Measurements from ENCODE around the gene ARL14EPL. TPM values are rescaled to one million over a fixed set of nuclear protein-coding genes. Genes with fewer than 3 reads are reported as not detected.

The ARL14EPL gene
- under 1 TPM in 1 of 9 donors, not detected in 8; 0.11 TPM for total RNA-seq
- under 1 TPM in 1 of 3 donors, not detected in 2; 0.10 TPM for polyA plus RNA-seq
- long read RNA-seq, donor 1, result 0 reads
- long read RNA-seq, donor 2, result 0 reads
- long read RNA-seq, donor 3, result 0 reads
- long read RNA-seq, donor 4, partial matches to known transcripts, result 0 of 1 reads
- long read RNA-seq, donor 4, other reads (novel, unspliced or antisense), result 1 of 1 reads
- long read RNA-seq, donor 5, result 0 reads
- long read RNA-seq, donor 6, partial matches to known transcripts, result 0 of 5 reads
- long read RNA-seq, donor 6, other reads (novel, unspliced or antisense), result 5 of 5 reads
- long read RNA-seq, donor 7, result 0 reads
- long read RNA-seq, donor 8, result 0 reads
- long read RNA-seq, donor 9, result 0 reads
- long read RNA-seq, donor 10, result 0 reads

- Histone ChIP-seq H3K4me1 (replicated peaks in 1 of 2) (no peaks in the 10 kb centered on the region), H3K4me3 (no peak within 1 kb of the TSS), H3K9me3 (replicated peaks in 1 of 3) (no peaks in the 10 kb centered on the region), H3K27me3 (no peaks in the 10 kb centered on the region), H3K27ac (no peak within 1 kb of the TSS), H3K36me3 (replicated peaks in 1 of 2) (no peaks in the 10 kb centered on the region)
- DNase-seq, result peak; percentile 34 to 77 (median 62)
- 29 to 49% (median 41%) methylated on average over 9 of the region's 9 CpGs for WGBS, 4 donors
- TF ChIP-seq, protein P1, sequence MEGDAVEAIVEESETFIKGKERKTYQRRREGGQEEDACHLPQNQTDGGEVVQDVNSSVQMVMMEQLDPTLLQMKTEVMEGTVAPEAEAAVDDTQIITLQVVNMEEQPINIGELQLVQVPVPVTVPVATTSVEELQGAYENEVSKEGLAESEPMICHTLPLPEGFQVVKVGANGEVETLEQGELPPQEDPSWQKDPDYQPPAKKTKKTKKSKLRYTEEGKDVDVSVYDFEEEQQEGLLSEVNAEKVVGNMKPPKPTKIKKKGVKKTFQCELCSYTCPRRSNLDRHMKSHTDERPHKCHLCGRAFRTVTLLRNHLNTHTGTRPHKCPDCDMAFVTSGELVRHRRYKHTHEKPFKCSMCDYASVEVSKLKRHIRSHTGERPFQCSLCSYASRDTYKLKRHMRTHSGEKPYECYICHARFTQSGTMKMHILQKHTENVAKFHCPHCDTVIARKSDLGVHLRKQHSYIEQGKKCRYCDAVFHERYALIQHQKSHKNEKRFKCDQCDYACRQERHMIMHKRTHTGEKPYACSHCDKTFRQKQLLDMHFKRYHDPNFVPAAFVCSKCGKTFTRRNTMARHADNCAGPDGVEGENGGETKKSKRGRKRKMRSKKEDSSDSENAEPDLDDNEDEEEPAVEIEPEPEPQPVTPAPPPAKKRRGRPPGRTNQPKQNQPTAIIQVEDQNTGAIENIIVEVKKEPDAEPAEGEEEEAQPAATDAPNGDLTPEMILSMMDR (IDR thresholded peaks at IDR 0.05), result peak in 4 of 6 experiments; percentile 27 to 40 (median 34)
- no peak for TF ChIP-seq POLR2A (IDR thresholded peaks at IDR 0.05)
- intact Hi-C loops (cut with DNase I), result no loop called here
Measured at GRCh38 chr5:116032094-116032517, at the start of gene ARL14EPL. Gene ARL14EPL (plus strand): TSS chr5:116032472. CDS start chr5:116051466, 18,994 bp downstream.

DNA sequence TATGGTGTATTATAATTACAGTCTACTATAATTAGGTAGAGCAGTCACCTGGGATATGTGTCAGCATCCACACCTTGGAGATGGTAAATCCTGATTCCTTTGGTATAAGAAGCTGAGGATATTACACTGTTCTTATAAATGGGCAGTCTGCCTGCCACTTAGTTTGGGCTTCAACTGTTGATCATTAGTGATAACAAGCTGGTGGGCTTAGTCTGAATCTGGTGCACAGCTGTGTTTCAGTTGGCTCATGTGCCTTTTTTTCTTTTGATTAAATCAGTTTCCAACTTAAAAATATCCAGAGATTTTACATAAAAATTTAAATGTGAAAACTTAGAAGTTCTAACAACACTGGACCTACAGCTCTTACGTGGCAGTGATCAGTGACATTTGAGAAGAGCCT is 48.8 kb upstream of the ARL14EPL start:
- Histone ChIP-seq H3K27me3 (no peaks in the 10 kb centered on the region), H3K4me1 (replicated peaks in 1 of 2) (no peaks in the 10 kb centered on the region), H3K36me3 (replicated peaks in 1 of 2) (no peaks in the 10 kb centered on the region), H3K9me3 (replicated peaks in 1 of 3) (no peaks in the 10 kb centered on the region), H3K4me3 (no peak overlapping the region), H3K27ac (no peak overlapping the region)
- TF ChIP-seq POLR2A (IDR thresholded peaks at IDR 0.05), result no peak
- TF ChIP-seq, protein P1 (IDR thresholded peaks at IDR 0.05), result no peak
- 86 to 96% (median 95%) methylated on average over 1 of the region's 1 CpG for WGBS, 4 donors
- intact Hi-C loops (cut with DNase I), result no loop called here
- no peak for DNase-seq

DNA sequence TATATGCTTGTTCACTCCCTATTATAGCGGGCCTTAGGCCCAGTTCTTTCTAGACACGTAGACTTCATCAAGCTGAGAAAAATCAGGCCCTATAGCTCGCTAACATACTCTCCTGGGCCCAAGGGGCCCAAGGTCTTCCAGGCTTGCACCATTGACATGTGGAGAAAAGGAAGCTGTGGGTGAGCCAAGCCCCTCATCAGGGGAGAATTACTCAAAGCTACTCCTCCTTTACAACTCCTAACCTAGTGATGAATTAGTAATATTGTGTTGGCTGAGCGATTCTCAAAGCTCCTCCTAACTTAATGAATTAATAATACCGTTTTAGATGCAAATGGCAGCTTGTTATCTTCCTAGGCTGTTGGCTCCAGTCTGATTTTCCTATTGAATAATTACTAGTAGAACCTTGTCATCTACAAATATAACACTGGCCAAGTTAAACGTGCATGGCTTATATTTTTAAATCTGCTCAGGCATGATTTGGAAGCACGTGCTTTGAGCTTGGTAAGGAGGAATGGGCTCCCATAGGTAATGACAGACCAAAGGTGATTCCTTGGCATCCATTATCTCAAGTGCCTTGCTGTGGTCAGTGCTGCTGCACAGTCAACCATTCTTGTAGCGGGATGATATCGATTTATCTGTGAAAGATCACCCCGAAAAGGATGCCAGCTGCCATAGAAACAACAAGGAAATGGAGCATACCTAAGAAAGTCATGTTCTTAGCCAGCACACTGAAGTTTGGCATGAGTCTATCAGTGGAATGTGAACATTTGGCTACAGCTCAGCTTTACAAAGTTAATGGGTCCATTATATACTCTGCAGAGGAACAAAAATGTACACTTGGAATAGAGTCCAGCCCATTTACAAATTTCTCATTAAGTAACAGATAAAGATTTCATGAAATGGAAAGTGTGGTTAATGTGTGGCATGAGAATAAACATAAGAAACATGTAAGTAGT is 46.2 kb upstream of the ARL14EPL start:
- Histone ChIP-seq H3K4me1 (replicated peaks in 1 of 2) (no peaks in the 10 kb centered on the region), H3K27me3 (no peaks in the 10 kb centered on the region), H3K4me3 (no peak overlapping the region), H3K27ac (no peak overlapping the region), H3K9me3 (replicated peaks in 1 of 3) (no peaks in the 10 kb centered on the region), H3K36me3 (replicated peaks in 1 of 2) (no peaks in the 10 kb centered on the region)
- no peak for DNase-seq
- TF ChIP-seq POLR2A (IDR thresholded peaks at IDR 0.05), result no peak
- TF ChIP-seq, protein P1 (IDR thresholded peaks at IDR 0.05), result no peak
- intact Hi-C loops (cut with DNase I), result no loop called here
- WGBS, 4 donors, result 68 to 77% (median 72%) methylated on average over 10 of the region's 10 CpGs

DNA sequence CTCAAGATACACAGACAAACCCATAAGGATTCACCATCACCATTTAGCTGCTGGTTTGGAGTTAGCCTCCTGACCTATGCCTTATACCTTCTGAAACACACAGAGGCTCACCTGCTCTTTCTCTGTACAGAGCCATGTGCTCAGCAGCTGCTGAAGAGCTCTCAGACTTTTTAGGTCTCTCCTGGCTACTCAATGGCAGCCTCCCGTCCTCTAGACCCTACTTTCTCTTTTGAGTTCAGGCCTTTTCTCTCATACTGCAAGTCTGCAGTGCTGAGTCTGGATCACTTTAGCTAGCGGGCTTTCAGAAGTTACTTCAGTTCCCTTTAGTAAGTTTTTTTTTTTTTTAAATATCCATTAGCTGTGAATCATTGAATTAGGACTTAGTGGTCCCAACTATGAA is 44.3 kb upstream of the ARL14EPL start:
- WGBS, 4 donors, result 88 to 97% (median 94%) methylated on average over 2 of the region's 2 CpGs
- TF ChIP-seq, protein P1 (IDR thresholded peaks at IDR 0.05), result no peak
- TF ChIP-seq POLR2A (IDR thresholded peaks at IDR 0.05), result no peak
- H3K36me3 ChIP-seq (replicated peaks in 1 of 2), result no peaks in the 10 kb centered on the region
- no peaks in the 10 kb centered on the region for H3K9me3 ChIP-seq (replicated peaks in 1 of 3)
- H3K27ac ChIP-seq, result no peak overlapping the region
- intact Hi-C loops (cut with DNase I), result no loop called here
- no peaks in the 10 kb centered on the region for H3K4me1 ChIP-seq (replicated peaks in 1 of 2)
- no peak for DNase-seq
- H3K4me3 ChIP-seq, result no peak overlapping the region
- no peaks in the 10 kb centered on the region for H3K27me3 ChIP-seq
